ENCODE data around the gene ZNF593OS. TPM values are rescaled to one million over a fixed set of nuclear protein-coding genes. Genes with fewer than 3 reads are reported as not detected.

ZNF593OS gene
- polyA plus RNA-seq, 1 donor from 2014 or later = not detected

GRCh38 chr1:26197813-26198212 lies 26.2 kb upstream of the ZNF593OS start:
- Histone ChIP-seq H2AFZ (ENCODE audit: low read depth, low read length) (no peak overlapping the region), H3K4me2 (ENCODE audit: low read length) (no peak overlapping the region), H3K27me3 (ENCODE audit: insufficient read depth, low read depth, low read length) (no peaks in the 10 kb centered on the region), H3K9me3 (ENCODE audit: low read length) (no peaks in the 10 kb centered on the region), H3K79me2 (replicated peaks; ENCODE audit: insufficient read depth, low read length) (no peaks in the 10 kb centered on the region), H3F3A (ENCODE audit: insufficient read depth, low read length, poor library complexity, severe bottlenecking) (no peaks in the 10 kb centered on the region), H3K9me2 (ENCODE audit: insufficient read depth, low read length) (no peaks in the 10 kb centered on the region), H4K20me1 (ENCODE audit: insufficient read depth) (no peaks in the 10 kb centered on the region), H3K27ac (ENCODE audit: low read length) (no peak overlapping the region), H3K4me3 (ENCODE audit: low read length) (no peak overlapping the region), H3K9ac (ENCODE audit: low read length) (no peak overlapping the region), H3K36me3 (ENCODE audit: insufficient read depth, low read length) (no peaks in the 10 kb centered on the region)
- TF ChIP-seq TAF1 (IDR thresholded peaks at IDR 0.05; ENCODE audit: low read depth) (no peak), EP300 (conservative IDR thresholded peaks at IDR 0.05; ENCODE audit: poor library complexity, severe bottlenecking) (no peak), CTCF (IDR thresholded peaks at IDR 0.05; ENCODE audit: poor library complexity, severe bottlenecking) (no peak), EZH2 (IDR thresholded peaks at IDR 0.05; ENCODE audit: borderline replicate concordance, insufficient read depth, low read length, poor library complexity, severe bottlenecking) (no peak), POLR2AphosphoS5 (IDR thresholded peaks at IDR 0.05) (no peak), SMC3 (conservative IDR thresholded peaks at IDR 0.05; ENCODE audit: poor library complexity) (no peak)

DNA sequence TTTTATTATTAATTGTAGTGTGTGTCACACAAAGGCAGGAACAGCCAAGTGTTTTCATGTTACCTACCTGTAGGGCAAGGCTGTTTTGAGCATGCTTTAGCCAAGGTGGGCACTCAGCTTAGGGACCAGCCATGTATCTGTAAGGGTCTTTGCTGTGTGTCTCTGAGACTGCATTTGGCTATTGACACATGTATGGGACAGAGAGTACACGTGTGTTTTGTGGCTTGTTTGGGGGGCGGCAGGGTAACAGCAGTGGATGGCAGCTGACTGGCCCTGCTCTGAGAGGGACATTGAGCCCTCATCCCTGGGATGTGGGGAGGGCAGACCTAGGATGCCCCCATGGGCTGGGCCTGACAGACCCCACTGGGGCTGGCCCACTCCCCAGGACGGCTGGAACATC lies 25.7 kb upstream of the ZNF593OS start:
- no peaks in the 10 kb centered on the region for H3K79me2 ChIP-seq (replicated peaks; ENCODE audit: insufficient read depth, low read length)
- H3K9ac ChIP-seq (ENCODE audit: low read length) = no peak overlapping the region
- H4K20me1 ChIP-seq (ENCODE audit: insufficient read depth) = no peaks in the 10 kb centered on the region
- H3K36me3 ChIP-seq (ENCODE audit: insufficient read depth, low read length) = no peaks in the 10 kb centered on the region
- no peaks in the 10 kb centered on the region for H3K27me3 ChIP-seq (ENCODE audit: insufficient read depth, low read depth, low read length)
- no peaks in the 10 kb centered on the region for H3F3A ChIP-seq (ENCODE audit: insufficient read depth, low read length, poor library complexity, severe bottlenecking)
- H3K9me3 ChIP-seq (ENCODE audit: low read length) = no peaks in the 10 kb centered on the region
- H3K9me2 ChIP-seq (ENCODE audit: insufficient read depth, low read length) = no peaks in the 10 kb centered on the region
- TF ChIP-seq EP300 (conservative IDR thresholded peaks at IDR 0.05; ENCODE audit: poor library complexity, severe bottlenecking) = no peak
- TF ChIP-seq MXI1 (conservative IDR thresholded peaks at IDR 0.05; ENCODE audit: poor library complexity, severe bottlenecking) = no peak
- no peak for TF ChIP-seq SMC3 (conservative IDR thresholded peaks at IDR 0.05; ENCODE audit: poor library complexity)
- TF ChIP-seq POLR2AphosphoS5 (IDR thresholded peaks at IDR 0.05) = no peak
- no peak for TF ChIP-seq TAF1 (IDR thresholded peaks at IDR 0.05; ENCODE audit: low read depth)
- TF ChIP-seq RAD21 (conservative IDR thresholded peaks at IDR 0.05) = no peak
- no peak for TF ChIP-seq REST (IDR thresholded peaks at IDR 0.05; ENCODE audit: borderline replicate concordance)
- TF ChIP-seq EZH2 (IDR thresholded peaks at IDR 0.05; ENCODE audit: borderline replicate concordance, insufficient read depth, low read length, poor library complexity, severe bottlenecking) = no peak
- TF ChIP-seq CTCF (IDR thresholded peaks at IDR 0.05; ENCODE audit: poor library complexity, severe bottlenecking) = no peak
- no peak overlapping the region for H3K27ac ChIP-seq (ENCODE audit: low read length)
- no peak overlapping the region for H3K4me2 ChIP-seq (ENCODE audit: low read length)
- H3K4me3 ChIP-seq (ENCODE audit: low read length) = no peak overlapping the region
- no peak overlapping the region for H2AFZ ChIP-seq (ENCODE audit: low read depth, low read length)

Measured in neural cell (in vitro differentiated cells).